ENCODE measurements around the gene GDAP2.
"Not testable (repeated sequence)": the region's sequence is repeated elsewhere in the genome, so short reads cannot be mapped to it uniquely, and the experiment has no call there.

The GDAP2 gene

GRCh38 chr1:117899801-117900200 lies 29.6 kb downstream of the GDAP2 start:
- DNase-seq: no peak

GRCh38 chr1:117897551-117897950 lies 31.9 kb downstream of the GDAP2 start:
- no peak for DNase-seq

- DNase-seq: peak; percentile 54
These were observed 33.8 kb downstream of the GDAP2 start for GRCh38 chr1:117895482-117896114.

GRCh38 chr1:117894078-117894477 lies 35.3 kb downstream of the GDAP2 start:
- no peak for DNase-seq

- no peak for DNase-seq
These were observed 36.9 kb downstream of the GDAP2 start for GRCh38 chr1:117892512-117892911.

- no peak for DNase-seq
These were observed 39.0 kb downstream of the GDAP2 start for GRCh38 chr1:117890452-117890851.

- DNase-seq: no peak
These were observed 43.2 kb downstream of the GDAP2 start for GRCh38 chr1:117886101-117886795.

- DNase-seq: no peak
These were observed 45.8 kb downstream of the GDAP2 start for GRCh38 chr1:117883616-117884015.

- no peak for DNase-seq
These were observed 50.1 kb downstream of the GDAP2 start for GRCh38 chr1:117879284-117879683.

GRCh38 chr1:117877823-117878222 lies 51.6 kb downstream of the GDAP2 start:
- no peak for DNase-seq

GRCh38 chr1:117871013-117871412 lies 58.4 kb downstream of the GDAP2 start:
- no peak for DNase-seq

- no peak for DNase-seq
These were observed 67.7 kb downstream of the GDAP2 start for GRCh38 chr1:117861694-117862093.

- no peak for DNase-seq
These were observed 68.4 kb downstream of the GDAP2 start for GRCh38 chr1:117860896-117861610.

- no peak for DNase-seq
These were observed 69.5 kb downstream of the GDAP2 start for GRCh38 chr1:117859901-117860300.

GRCh38 chr1:117857418-117857817 lies 72.0 kb downstream of the GDAP2 start:
- DNase-seq: no peak

- no peak for DNase-seq
These were observed 76.4 kb downstream of the GDAP2 start for GRCh38 chr1:117852853-117853553.

GRCh38 chr1:117851687-117852086 lies 77.7 kb downstream of the GDAP2 start:
- DNase-seq: no peak

GRCh38 chr1:117846674-117847425 lies 82.6 kb downstream of the GDAP2 start:
- DNase-seq: no peak

- not testable (repeated sequence) for DNase-seq
These were observed 84.9 kb downstream of the GDAP2 start for GRCh38 chr1:117844478-117844877.

- no peak for DNase-seq
These were observed 85.6 kb downstream of the GDAP2 start for GRCh38 chr1:117843791-117844190.

GRCh38 chr1:117842408-117843170 lies 86.8 kb downstream of the GDAP2 start:
- DNase-seq: no peak
